ENCODE measurements around the gene GPR146.

DNA sequence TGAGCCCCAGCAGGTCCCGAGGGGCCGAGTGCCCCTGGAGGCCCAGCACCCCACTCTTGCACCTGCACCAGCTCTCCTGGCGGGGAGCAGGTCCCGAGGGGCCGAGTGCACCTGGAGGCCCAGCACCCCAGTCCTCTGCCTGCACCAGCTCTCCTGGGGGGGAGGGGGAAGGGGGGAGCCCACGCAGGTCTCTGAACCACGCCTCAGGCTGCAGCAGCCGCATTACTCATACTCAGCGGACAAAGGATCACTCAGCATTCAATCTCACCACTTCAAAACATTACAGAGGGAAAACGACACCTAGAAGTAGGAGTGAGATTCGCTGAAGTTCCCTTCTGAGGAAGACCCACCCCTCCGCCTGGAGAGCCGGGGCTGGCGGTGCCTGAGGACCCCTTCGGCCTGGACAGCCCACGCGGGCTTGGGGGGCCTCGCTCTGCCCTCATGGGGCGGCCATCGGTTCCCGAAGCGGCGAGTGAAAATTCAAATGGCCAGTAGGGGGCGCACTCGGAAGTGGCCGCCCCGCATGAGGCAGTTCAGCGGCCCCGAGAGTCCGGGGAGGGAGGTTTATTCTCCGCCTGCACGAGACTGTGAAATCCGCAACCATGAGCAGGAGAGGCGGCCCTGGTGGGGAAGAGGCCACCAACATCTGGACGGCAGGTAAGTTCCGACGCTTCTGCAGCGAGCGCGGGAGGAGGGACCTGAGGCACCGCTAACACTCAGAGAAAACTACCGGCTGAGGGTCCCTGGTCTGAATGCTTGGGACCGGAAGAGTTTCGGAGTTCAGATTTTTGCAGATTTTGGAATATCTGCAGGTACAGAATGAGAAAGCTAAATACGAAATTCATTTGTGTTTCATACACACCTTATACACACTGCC, 42.5 kb downstream of the GPR146 start:
- TF ChIP-seq, protein P1, sequence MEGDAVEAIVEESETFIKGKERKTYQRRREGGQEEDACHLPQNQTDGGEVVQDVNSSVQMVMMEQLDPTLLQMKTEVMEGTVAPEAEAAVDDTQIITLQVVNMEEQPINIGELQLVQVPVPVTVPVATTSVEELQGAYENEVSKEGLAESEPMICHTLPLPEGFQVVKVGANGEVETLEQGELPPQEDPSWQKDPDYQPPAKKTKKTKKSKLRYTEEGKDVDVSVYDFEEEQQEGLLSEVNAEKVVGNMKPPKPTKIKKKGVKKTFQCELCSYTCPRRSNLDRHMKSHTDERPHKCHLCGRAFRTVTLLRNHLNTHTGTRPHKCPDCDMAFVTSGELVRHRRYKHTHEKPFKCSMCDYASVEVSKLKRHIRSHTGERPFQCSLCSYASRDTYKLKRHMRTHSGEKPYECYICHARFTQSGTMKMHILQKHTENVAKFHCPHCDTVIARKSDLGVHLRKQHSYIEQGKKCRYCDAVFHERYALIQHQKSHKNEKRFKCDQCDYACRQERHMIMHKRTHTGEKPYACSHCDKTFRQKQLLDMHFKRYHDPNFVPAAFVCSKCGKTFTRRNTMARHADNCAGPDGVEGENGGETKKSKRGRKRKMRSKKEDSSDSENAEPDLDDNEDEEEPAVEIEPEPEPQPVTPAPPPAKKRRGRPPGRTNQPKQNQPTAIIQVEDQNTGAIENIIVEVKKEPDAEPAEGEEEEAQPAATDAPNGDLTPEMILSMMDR (IDR thresholded peaks at IDR 0.05): peak; percentile 93
- no peak for TF ChIP-seq EZH2phosphoT487 (IDR thresholded peaks at IDR 0.05)

All from neural progenitor cell (in vitro differentiated cells).